Measurements from ENCODE around the gene CDKAL1. TPM values are rescaled to one million over a fixed set of nuclear protein-coding genes. Genes with fewer than 3 reads are reported as not detected.

The CDKAL1 gene
- total RNA-seq, 1 donor from 2014 or later: 11.3 TPM

DNA sequence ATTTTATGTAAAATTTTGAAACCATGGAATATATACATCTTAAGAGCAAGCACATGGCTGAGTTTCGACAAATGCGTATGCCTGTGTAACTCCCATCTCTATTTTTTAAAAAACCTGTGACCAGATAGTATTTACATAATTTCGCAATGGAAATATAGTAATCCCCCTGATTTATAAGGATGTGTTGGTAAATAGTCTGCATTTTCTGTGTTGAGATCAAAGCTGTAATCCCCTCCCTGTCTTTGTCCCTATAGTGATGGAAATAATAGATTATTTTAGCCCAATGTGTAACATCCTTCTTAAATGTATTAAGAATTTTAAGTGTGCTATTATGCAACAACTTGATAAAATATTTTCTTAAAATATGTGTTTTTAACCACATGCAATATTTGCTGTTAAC lies 267.3 kb downstream of the CDKAL1 start:
- Histone ChIP-seq H3K4me3 (no peak overlapping the region), H3K27me3 (no peaks in the 10 kb centered on the region), H3K36me3 (no peaks in the 10 kb centered on the region), H3K4me1 (no peaks in the 10 kb centered on the region), H3K9me3 (no peaks in the 10 kb centered on the region), H3K27ac (no peak overlapping the region)
- no peak for DNase-seq (ENCODE audit: extremely low spot score in 2 of 2)
- TF ChIP-seq POLR2A (IDR thresholded peaks at IDR 0.05): no peak
- TF ChIP-seq, protein P1, sequence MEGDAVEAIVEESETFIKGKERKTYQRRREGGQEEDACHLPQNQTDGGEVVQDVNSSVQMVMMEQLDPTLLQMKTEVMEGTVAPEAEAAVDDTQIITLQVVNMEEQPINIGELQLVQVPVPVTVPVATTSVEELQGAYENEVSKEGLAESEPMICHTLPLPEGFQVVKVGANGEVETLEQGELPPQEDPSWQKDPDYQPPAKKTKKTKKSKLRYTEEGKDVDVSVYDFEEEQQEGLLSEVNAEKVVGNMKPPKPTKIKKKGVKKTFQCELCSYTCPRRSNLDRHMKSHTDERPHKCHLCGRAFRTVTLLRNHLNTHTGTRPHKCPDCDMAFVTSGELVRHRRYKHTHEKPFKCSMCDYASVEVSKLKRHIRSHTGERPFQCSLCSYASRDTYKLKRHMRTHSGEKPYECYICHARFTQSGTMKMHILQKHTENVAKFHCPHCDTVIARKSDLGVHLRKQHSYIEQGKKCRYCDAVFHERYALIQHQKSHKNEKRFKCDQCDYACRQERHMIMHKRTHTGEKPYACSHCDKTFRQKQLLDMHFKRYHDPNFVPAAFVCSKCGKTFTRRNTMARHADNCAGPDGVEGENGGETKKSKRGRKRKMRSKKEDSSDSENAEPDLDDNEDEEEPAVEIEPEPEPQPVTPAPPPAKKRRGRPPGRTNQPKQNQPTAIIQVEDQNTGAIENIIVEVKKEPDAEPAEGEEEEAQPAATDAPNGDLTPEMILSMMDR (IDR thresholded peaks at IDR 0.05): no peak
- no peak for TF ChIP-seq POLR2AphosphoS5 (IDR thresholded peaks at IDR 0.05; ENCODE audit: insufficient read depth in 1 of 2, low read depth in 1 of 2)
- intact Hi-C loops (cut with DNase I): no loop called here

DNA sequence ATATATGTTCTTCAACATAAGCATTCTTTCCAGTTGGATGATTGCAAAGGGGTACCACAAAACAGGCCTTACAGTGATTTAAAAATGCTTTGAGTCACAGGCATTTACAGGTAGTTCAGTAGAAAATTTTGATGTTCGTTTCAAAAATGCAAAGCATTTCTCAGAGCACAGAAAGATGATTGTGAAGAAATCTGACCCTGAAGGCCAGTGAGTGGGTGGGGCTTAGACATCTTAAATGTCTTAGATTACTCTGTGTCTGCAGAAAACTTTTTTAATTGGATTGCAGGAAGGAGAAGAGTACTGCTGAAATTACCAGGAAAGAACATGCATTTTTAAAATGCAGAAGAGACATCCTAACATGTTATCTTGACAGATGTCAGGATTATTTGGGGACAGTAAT lies 268.3 kb downstream of the CDKAL1 start:
- Histone ChIP-seq H3K27ac (no peak overlapping the region), H3K4me3 (no peak overlapping the region), H3K36me3 (no peaks in the 10 kb centered on the region), H3K9me3 (no peaks in the 10 kb centered on the region), H3K4me1 (no peaks in the 10 kb centered on the region), H3K27me3 (no peaks in the 10 kb centered on the region)
- TF ChIP-seq POLR2A (IDR thresholded peaks at IDR 0.05) (no peak), POLR2AphosphoS5 (IDR thresholded peaks at IDR 0.05; ENCODE audit: insufficient read depth in 1 of 2, low read depth in 1 of 2) (no peak)
- TF ChIP-seq, protein P1 (IDR thresholded peaks at IDR 0.05): no peak
- intact Hi-C loops (cut with DNase I): no loop called here
- DNase-seq (ENCODE audit: extremely low spot score in 2 of 2): no peak

DNA sequence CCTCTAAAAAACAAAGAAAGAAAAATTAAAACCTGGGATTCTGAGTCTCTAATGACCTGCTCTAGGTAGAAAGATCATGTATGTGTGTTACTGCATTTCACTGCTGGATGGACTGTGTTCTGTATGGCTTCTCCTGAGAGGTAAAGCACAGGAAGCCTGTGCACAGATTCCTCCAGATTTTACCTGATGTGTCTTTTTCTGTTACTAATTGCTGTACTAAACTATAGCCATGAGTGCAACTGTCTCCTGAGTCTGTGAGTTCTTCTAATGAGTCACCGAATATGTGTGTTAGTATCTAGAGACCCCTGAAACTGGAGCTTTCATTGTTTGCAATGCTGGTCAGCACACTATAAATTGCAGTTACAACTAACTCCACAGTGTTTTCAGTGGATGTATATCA lies 270.8 kb downstream of the CDKAL1 start:
- Histone ChIP-seq H3K4me1 (no peaks in the 10 kb centered on the region), H3K27ac (no peak overlapping the region), H3K27me3 (no peaks in the 10 kb centered on the region), H3K9me3 (no peaks in the 10 kb centered on the region), H3K4me3 (no peak overlapping the region), H3K36me3 (no peaks in the 10 kb centered on the region)
- intact Hi-C loops (cut with DNase I): no loop called here
- TF ChIP-seq POLR2A (IDR thresholded peaks at IDR 0.05): no peak
- TF ChIP-seq POLR2AphosphoS5 (IDR thresholded peaks at IDR 0.05; ENCODE audit: insufficient read depth in 1 of 2, low read depth in 1 of 2): no peak
- TF ChIP-seq, protein P1 (IDR thresholded peaks at IDR 0.05): no peak
- DNase-seq (ENCODE audit: extremely low spot score in 2 of 2): no peak

DNA sequence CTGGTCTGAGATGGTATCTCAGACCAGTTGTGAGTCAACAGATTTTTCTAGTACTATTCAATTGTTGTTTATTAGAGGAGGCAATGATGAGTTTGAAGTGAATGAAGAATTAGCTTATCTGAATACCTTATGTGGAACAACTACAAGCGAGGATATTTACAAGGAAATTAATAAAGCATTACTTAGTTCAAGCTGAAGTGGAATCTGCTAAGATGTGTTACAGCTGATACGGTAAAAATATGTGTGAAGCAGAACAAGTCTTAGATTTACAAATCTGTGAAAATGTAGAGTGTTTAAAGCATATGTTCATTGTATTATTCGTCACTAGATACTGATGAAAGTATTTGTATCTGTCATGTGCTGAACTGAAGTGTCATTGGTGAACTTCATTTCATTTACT lies 272.4 kb downstream of the CDKAL1 start:
- Histone ChIP-seq H3K36me3 (no peaks in the 10 kb centered on the region), H3K27me3 (no peaks in the 10 kb centered on the region), H3K27ac (no peak overlapping the region), H3K4me3 (no peak overlapping the region), H3K4me1 (peaks cover 7% of the 10 kb centered on the region), H3K9me3 (no peaks in the 10 kb centered on the region)
- intact Hi-C loops (cut with DNase I): no loop called here
- TF ChIP-seq POLR2AphosphoS5 (IDR thresholded peaks at IDR 0.05; ENCODE audit: insufficient read depth in 1 of 2, low read depth in 1 of 2): no peak
- TF ChIP-seq, protein P1 (IDR thresholded peaks at IDR 0.05): no peak
- no peak for TF ChIP-seq POLR2A (IDR thresholded peaks at IDR 0.05)
- no peak for DNase-seq (ENCODE audit: extremely low spot score in 2 of 2)

DNA sequence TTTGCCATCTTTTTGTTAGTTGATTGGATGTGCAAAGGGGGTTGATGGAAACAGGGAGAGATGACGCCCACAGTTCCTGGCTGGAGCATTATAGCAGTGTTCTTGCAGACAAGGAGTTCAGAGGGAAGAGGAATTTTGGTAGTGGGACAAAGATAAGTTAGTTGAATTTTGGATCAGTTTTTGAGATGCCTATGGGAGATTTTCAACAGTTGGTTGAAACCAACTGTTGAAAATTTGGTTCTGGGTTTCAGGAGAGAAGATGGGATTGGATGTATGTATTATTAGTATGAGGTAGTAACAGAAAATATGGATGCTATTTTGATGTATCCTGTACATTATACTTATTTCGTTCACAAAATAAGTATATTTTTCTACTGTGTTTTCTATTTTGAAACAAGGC lies 274.2 kb downstream of the CDKAL1 start:
- H3K4me1 ChIP-seq: peaks cover 7% of the 10 kb centered on the region
- H3K4me3 ChIP-seq: no peak overlapping the region
- TF ChIP-seq POLR2AphosphoS5 (IDR thresholded peaks at IDR 0.05; ENCODE audit: insufficient read depth in 1 of 2, low read depth in 1 of 2) (no peak), POLR2A (IDR thresholded peaks at IDR 0.05) (no peak)
- TF ChIP-seq, protein P1 (IDR thresholded peaks at IDR 0.05): no peak
- DNase-seq (ENCODE audit: extremely low spot score in 2 of 2): no peak
- no peaks in the 10 kb centered on the region for H3K9me3 ChIP-seq
- no peak overlapping the region for H3K27ac ChIP-seq
- intact Hi-C loops (cut with DNase I): no loop called here
- H3K36me3 ChIP-seq: no peaks in the 10 kb centered on the region
- H3K27me3 ChIP-seq: no peaks in the 10 kb centered on the region

Measured in vagina (tissue), 2 donors.